GM15510 (cell line): ENCODE data around the gene DUSP11.

ENCODE experiments used
- POLR2A ChIP-seq: IDR thresholded peaks from 3 replicates; pipeline ENCODE4 v1.6.1; 2011; ENCODE audit warnings: borderline replicate concordance; ENCODE audit not compliant: insufficient read length; ENCODE audit errors: extremely low read depth

DUSP11 gene

DNA sequence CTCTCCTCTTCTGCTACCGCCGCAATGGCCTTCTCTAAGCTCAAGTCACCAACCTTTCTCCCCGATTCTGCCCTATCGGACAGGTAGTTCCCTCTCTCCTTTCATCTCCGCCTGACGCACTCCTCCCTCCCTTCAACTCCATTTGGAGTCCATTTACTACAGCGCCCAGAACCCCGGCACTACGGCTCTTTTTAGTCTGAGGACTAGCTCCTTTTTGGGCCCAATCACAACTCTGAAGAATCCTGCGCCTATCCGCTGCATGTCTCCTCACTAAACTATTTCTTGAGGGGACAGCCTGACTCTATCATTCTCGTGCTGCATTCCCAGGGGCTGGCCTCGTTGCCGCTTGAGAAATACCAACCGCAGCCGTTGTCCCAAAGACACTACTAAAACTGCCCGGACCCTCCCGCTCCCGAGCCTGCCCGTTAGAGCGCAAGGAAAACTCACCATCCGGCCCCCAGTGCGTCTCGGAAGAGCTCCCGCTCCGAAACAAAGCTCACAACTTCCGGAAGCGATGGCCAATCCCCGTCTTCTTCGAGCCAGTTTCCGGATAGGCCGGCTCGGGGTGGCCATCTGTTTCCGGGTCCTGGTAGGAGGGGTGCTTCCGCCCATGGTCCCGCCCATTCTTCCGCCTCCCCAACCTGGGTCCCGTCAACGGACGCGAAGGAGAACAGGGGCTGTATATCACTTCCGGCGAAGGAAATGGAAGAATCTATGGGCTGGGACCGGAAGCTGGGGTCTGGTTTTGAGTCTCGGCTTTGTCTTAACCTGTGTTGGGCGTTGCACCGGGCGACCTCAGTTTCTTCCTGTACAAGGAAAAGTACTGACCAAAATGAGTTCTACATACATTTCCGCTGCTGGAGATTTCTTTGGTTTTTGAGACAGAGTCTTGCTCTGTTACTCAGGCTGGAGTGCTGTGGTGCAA lies 42.8 kb downstream of the DUSP11 start, which contains the start of gene TPRKB:
TSS of gene TPRKB (minus strand) at position 491 of the 925 bp plus-strand sequence. CDS start 2,776 bp downstream, outside the sequence.
- TF ChIP-seq POLR2A: peak; percentile 83

DNA sequence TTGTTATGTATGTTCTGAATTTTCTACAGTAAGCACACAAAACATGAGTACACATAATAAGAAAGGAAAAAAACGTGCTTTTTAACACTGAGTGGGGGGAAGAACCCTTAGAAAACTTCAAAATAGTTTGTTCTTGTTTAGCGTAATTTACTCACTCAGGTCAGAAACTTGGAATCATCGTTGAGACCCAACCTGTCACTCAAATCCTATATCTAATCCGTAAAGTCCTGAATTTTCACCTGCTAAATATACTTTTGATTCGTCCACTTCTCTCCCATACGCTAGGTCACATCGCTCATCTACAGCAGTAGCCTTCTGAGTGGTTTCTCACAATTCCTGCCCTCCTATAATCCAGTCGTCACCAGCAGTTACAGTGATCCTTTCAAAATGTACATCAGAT lies 43.5 kb downstream of the DUSP11 start:
- TF ChIP-seq POLR2A: no peak

DNA sequence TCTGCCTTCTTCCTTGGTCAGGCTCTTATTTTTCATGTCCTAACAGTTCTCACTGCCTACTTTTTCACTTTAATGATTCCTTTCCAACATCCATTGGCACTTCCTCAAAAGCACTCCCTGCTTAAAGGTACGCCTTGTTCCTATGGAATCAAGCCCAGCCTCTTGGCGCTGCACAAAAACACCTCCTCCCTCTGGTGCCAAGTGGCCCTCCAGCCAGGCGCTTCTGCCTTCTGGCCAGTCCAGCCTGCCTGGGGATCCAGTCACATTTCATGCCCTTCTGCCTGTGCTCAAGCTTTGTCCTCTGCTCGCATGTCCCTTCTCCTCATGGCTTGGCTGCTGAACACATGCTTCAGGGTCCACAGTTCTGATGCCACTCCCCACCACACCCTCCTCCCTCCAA lies 49.1 kb downstream of the DUSP11 start:
- TF ChIP-seq POLR2A: no peak

DNA sequence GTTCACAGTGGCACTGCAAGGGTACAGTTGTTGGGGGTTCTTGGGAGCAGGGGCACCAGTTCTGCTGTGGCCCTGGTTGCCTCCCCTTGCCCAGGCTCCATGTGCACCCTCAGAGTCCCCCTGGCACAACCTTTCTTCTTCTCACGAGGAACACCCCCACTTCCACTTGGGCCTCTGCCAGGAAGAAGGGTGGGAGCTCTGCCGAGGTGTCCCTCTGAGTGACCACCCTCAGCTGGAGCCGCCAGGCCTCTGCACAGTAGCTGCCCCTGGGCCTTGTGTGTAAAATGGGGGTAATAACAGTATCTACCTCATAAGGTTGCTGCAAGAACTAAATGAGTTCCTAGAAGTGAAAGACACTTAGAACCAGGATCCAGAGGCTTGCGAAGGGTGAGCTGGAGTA lies 51.2 kb downstream of the DUSP11 start:
- no peak for TF ChIP-seq POLR2A

DNA sequence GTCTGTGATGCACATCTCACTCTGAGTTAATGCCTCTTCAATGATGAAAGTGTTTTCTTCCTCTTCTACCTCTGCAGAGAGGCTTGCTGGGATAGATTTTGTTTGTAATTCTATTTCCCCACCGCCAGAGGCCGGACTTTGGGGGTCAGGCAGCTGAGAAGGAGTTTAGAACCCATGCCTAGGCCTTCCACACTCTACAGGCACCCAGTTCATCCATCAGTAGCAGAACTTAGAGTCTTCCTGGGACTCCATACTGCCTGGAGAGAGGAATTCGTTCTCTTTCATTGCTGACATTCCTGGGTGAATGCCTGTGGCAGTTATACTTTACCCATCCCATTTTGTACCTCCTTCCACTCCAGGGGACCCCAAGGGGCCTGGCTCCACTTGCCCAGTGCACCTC lies 51.9 kb downstream of the DUSP11 start:
- no peak for TF ChIP-seq POLR2A

DNA sequence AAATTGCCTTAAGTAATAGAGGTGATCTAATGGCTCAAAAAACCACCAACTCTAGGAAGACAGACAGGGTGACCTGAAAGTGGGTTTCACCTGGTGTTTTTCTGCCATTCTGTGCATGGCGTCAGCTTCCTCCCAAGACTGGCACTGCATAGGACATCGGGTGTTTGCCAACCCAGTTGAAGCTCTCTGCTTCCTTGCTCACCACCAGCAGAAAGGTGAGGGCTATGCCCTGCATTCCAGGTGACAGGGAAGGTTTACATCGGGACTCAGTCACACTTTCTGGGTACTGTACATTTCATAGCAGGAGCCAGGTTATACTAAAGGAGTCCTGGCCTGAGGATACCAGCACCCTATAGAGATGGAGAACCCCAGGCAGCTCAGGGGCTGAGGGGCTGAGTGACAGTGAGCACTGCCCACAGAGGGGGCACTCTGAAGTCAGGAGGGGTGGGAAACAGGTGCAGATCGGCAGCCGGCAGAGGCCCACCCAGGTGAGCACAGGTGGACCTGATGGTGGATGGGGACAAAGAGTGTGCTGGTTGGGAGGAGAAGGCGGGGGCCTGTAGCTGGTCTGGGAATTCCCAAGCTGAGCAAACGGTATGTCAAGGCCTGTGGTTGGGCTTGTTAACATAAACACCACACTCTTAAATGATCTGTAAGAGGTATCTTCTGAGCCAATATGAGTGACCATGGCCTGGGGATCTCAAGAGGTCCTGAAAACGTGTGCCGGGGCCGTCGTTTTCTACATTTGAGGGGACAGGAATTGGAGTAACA lies 60.9 kb downstream of the DUSP11 start:
- no peak for TF ChIP-seq POLR2A

DNA sequence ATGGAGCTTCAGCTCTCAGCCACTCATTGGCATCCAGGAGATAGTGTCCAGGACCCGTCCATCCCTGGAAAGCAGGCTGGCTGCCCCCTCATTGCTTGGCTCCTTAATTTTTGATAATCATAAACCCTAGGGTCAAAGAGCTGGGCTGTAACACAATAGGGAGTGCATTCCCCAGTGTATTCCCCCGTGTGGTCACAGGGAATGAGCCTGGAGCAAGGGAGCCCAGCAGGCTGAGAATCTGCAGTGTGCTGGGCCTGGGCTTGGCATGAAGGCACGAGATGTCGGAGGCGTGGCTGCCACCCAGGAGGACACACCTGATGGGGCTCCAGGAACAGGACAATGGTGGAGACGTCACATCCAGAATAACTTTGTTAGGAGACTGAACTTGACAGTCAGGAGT lies 61.5 kb downstream of the DUSP11 start:
- TF ChIP-seq POLR2A: no peak

DNA sequence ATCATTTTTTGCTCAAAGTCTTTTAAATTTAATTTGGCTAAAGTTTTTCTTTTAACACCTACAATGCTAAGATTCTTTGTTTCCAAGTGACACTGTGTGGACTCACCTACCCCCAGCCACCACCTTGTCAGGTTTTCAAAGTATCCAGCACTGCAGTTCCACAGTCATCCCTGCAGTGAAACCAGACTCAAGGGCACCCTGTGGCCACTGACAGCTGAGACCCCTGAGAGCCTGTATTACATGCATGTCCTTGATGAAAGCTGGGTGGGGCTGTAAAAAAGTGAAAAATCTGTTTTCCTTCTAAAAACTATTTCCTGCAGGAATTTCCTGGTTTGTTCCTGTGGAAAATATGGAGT lies 62.7 kb downstream of the DUSP11 start:
- TF ChIP-seq POLR2A: no peak

DNA sequence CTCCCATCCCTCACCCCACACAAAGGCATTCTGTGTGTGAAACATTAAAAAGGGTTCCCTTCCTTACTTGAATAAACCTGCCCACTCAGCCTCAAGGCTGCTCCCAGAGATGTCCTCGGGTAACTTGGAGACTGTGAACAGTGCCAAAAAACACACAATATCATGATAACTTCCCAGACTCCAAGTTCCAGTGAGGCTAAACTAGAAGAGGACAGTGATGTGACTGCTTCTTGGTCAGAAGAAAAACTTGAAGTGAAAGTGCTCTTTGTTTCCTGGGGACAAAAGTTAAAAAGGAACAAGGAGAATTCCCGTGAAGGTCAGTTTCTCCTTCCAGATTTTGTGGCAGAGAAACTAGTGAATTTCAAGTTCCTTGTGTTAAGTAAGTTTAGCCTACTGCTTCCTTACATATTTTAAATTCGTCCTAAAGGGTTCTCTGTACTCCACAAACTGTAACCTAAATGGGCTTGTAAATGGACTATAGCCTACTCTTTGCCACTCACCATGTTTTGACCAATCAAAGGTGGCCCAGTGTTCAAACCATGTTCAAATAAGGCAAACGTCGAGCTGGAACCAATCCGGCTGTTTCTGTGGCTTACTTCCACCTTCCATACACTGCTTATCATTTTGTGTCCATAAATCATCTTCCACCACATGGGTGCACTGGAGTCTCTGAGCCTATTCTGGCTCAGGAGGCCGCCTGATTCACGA lies 63.2 kb downstream of the DUSP11 start:
- TF ChIP-seq POLR2A: no peak

DNA sequence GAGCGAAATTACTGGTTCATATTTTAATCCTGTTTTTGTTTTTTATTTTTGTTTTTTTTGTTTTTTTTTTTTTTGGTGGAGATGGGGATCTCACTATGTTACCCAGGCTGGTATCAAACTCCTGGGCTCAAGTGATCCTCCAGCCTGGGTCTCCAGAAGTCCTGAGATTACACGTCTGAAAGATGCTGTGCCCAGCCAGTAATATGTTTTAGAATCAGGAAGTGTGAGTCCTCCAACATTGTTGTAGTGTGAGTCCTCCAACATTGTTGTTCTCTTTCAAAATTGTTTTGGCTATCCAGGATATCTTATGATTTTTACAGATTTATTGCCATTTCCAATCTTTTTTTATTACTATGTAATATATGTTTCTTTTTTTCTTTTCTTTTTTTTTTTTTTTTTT lies 65.8 kb downstream of the DUSP11 start:
- TF ChIP-seq POLR2A: no peak
